ENCODE measurements around the gene FUOM. TPM values are rescaled to one million over a fixed set of nuclear protein-coding genes. Genes with fewer than 3 reads are reported as not detected.

The FUOM gene
- total and polyA plus RNA-seq, 2 of the 4 experiments (the other 2 are of a cell fraction) = 26.3 to 52.8 TPM

DNA sequence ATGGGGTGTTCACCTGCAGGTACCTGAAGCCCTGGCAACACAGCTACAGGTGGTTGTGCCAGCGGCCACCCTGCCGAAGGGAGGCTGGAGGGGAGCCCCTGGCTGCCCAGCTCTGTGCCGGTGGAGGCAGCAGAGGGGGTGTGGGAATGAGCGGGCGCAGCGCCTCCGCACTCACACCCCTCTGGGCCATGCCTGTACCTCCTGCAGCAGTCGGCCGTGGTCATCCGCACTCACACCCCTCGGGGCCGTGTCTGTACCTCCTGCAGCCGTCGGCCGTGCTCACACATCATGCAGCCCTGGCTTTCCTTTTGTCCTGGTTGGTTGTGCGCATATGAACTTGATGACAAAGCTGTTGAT is 47.4 kb downstream of the FUOM start:
- H3K18ac ChIP-seq (ENCODE audit: low read depth, low read length) = no peak overlapping the region
- no peak overlapping the region for H4K8ac ChIP-seq (ENCODE audit: low read depth in 2 of 2, low read length in 2 of 2)
- TF ChIP-seq, protein P1, sequence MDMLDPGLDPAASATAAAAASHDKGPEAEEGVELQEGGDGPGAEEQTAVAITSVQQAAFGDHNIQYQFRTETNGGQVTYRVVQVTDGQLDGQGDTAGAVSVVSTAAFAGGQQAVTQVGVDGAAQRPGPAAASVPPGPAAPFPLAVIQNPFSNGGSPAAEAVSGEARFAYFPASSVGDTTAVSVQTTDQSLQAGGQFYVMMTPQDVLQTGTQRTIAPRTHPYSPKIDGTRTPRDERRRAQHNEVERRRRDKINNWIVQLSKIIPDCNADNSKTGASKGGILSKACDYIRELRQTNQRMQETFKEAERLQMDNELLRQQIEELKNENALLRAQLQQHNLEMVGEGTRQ (IDR thresholded peaks at IDR 0.05; ENCODE audit: low read depth, low read length) = no peak
- TF ChIP-seq MAFK (IDR thresholded peaks at IDR 0.05; ENCODE audit: low read depth, low read length) (no peak), FOS (IDR thresholded peaks at IDR 0.05; ENCODE audit: low read depth, low read length) (no peak), MXI1 (IDR thresholded peaks at IDR 0.05; ENCODE audit: borderline replicate concordance, low read depth, low read length) (no peak), NFE2L2 (IDR thresholded peaks at IDR 0.05; ENCODE audit: low read depth, low read length) (no peak), MAZ (IDR thresholded peaks at IDR 0.05; ENCODE audit: borderline replicate concordance, low read depth, low read length) (no peak), RCOR1 (IDR thresholded peaks at IDR 0.05; ENCODE audit: insufficient replicate concordance, low read length) (no peak), CHD1 (IDR thresholded peaks at IDR 0.05; ENCODE audit: low read depth, low read length) (no peak), CEBPB (IDR thresholded peaks at IDR 0.05; ENCODE audit: low read depth, low read length) (no peak), POLR2A (IDR thresholded peaks at IDR 0.05; ENCODE audit: low read depth, low read length) (no peak), RFX5 (IDR thresholded peaks at IDR 0.05; ENCODE audit: low read depth, low read length) (no peak), RAD21 (IDR thresholded peaks at IDR 0.05; ENCODE audit: low read length) (no peak)
- TF ChIP-seq, protein P2, sequence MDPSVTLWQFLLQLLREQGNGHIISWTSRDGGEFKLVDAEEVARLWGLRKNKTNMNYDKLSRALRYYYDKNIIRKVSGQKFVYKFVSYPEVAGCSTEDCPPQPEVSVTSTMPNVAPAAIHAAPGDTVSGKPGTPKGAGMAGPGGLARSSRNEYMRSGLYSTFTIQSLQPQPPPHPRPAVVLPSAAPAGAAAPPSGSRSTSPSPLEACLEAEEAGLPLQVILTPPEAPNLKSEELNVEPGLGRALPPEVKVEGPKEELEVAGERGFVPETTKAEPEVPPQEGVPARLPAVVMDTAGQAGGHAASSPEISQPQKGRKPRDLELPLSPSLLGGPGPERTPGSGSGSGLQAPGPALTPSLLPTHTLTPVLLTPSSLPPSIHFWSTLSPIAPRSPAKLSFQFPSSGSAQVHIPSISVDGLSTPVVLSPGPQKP (IDR thresholded peaks at IDR 0.05; ENCODE audit: borderline replicate concordance, low read depth, low read length) = no peak
- TF ChIP-seq, protein P3, sequence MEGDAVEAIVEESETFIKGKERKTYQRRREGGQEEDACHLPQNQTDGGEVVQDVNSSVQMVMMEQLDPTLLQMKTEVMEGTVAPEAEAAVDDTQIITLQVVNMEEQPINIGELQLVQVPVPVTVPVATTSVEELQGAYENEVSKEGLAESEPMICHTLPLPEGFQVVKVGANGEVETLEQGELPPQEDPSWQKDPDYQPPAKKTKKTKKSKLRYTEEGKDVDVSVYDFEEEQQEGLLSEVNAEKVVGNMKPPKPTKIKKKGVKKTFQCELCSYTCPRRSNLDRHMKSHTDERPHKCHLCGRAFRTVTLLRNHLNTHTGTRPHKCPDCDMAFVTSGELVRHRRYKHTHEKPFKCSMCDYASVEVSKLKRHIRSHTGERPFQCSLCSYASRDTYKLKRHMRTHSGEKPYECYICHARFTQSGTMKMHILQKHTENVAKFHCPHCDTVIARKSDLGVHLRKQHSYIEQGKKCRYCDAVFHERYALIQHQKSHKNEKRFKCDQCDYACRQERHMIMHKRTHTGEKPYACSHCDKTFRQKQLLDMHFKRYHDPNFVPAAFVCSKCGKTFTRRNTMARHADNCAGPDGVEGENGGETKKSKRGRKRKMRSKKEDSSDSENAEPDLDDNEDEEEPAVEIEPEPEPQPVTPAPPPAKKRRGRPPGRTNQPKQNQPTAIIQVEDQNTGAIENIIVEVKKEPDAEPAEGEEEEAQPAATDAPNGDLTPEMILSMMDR (conservative IDR thresholded peaks at IDR 0.05; ENCODE audit: low read depth, low read length) = no peak
- no peak overlapping the region for H4K91ac ChIP-seq (ENCODE audit: insufficient read depth, low read depth, low read length)
- H2AFZ ChIP-seq (replicated peaks; ENCODE audit: low read length, poor library complexity) = no peak overlapping the region
- no peak overlapping the region for H3K27ac ChIP-seq (ENCODE audit: insufficient read depth, low read length)
- in situ Hi-C loops (cut with MboI; ENCODE audit: low sequenced_read_pairs) = no loop called here
- POLR2A ChIA-PET (ENCODE audit: unreplicated experiment) = no interaction called here
- H2AK9ac ChIP-seq (replicated peaks; ENCODE audit: low read depth, low read length, poor library complexity) = no peak overlapping the region
- dilution Hi-C loops (cut with HindIII; ENCODE audit: low sequenced_read_pairs, unreplicated experiment) = no loop called here
- H3K4me1 ChIP-seq (ENCODE audit: control insufficient read depth, insufficient read depth, low read length) = peaks cover 8% of the 10 kb centered on the region
- intact Hi-C loops (cut with micrococcal nuclease) = no loop called here
- no peak overlapping the region for H2BK20ac ChIP-seq (ENCODE audit: low read depth, low read length)
- BruUV-seq (replicated peaks) = no TSS peak
- no peak overlapping the region for H3K4me3 ChIP-seq (ENCODE audit: insufficient read depth, low read depth, low read length)
- WGBS, 2 experiments (ENCODE audit: extremely low coverage in 2 of 2, insufficient read length in 1 of 2) = 99% methylated on average over 14 of the region's 16 CpGs; no CpG with 5 or more reads in 1 of the 2 experiments
- no peak overlapping the region for H2AK5ac ChIP-seq (ENCODE audit: low read depth, low read length)
- H3K36me3 ChIP-seq (ENCODE audit: control insufficient read depth, insufficient read depth, low read length) = peaks cover 14% of the 10 kb centered on the region; the same call in 1 of the 2 replicates
- no peak overlapping the region for H3K14ac ChIP-seq (replicated peaks; ENCODE audit: low read depth, low read length)
- H3K4ac ChIP-seq (ENCODE audit: low read depth, low read length) = no peak overlapping the region
- H2BK5ac ChIP-seq (ENCODE audit: low read depth, low read length, poor library complexity, severe bottlenecking) = no peak overlapping the region
- no peaks in the 10 kb centered on the region for H3K27me3 ChIP-seq (ENCODE audit: control insufficient read depth, insufficient read depth, low read length)
- H3K23ac ChIP-seq (ENCODE audit: low read depth, low read length) = no peak overlapping the region
- peaks cover 28% of the 10 kb centered on the region for H4K20me1 ChIP-seq (ENCODE audit: insufficient read depth, low read length)
- H3K9ac ChIP-seq (ENCODE audit: low read depth, low read length) = no peak overlapping the region
- DNase-seq = no peak
- CTCF ChIA-PET = no interaction called here
- H3K79me1 ChIP-seq (ENCODE audit: low read depth in 1 of 2, low read length in 2 of 2) = peaks cover 7 to 37% of the 10 kb centered on the region in 2 experiments
- no peak overlapping the region for H4K5ac ChIP-seq (ENCODE audit: low read depth, low read length)
- H2BK120ac ChIP-seq (ENCODE audit: low read depth, low read length) = no peak overlapping the region
- H3K9me1 ChIP-seq (ENCODE audit: insufficient read depth, low read length) = peaks cover 14% of the 10 kb centered on the region; the same call in 1 of the 2 replicates
- no peak overlapping the region for H3K4me2 ChIP-seq (ENCODE audit: low read depth, low read length)
- no peak overlapping the region for H2BK15ac ChIP-seq (ENCODE audit: low read depth, low read length)
- no peak overlapping the region for H3K56ac ChIP-seq (ENCODE audit: extremely low read depth, insufficient read depth, low read length)
- no peaks in the 10 kb centered on the region for H3K9me3 ChIP-seq (ENCODE audit: control insufficient read depth, insufficient read depth, low read length)
- no peak for ATAC-seq (ENCODE audit: low read depth)
